ENCODE results near the gene PIK3CB. TPM values are rescaled to one million over a fixed set of nuclear protein-coding genes. Genes with fewer than 3 reads are reported as not detected.
"Not testable (repeated sequence)": the region's sequence is repeated elsewhere in the genome, so short reads cannot be mapped to it uniquely, and the experiment has no call there.

PIK3CB gene
- total RNA-seq, 6 experiments from 2014 or later: 12.6 to 18.3 (median 15.8) TPM

DNA sequence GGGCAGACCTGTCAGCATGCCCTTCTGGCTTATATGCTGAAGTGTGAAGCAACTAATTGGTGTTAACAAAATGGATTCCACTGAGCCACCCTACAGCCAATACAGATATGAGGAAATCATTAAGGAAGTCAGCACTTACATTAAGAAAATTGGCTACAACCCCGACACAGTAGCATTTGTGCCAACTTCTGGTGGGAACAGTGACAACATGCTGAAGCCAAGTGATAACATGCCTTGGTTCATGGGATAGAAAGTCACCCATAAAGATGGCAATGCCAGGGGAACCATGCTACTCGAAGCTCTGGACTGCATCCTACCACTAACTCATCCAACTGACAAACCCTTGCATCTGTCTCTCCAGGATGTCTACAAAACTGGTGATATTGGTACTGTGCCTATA lies 9.4 kb downstream of the PIK3CB start:
- Mint-ChIP-seq H3K4me3 (no peak overlapping the region), H3K9me3 (no peaks in the 10 kb centered on the region), H3K27me3 (ENCODE audit: insufficient read depth) (no peaks in the 10 kb centered on the region), H3K27ac (no peak overlapping the region), H3K36me3 (ENCODE audit: low read depth) (peaks cover 11% of the 10 kb centered on the region), H3K4me1 (ENCODE audit: low read depth) (peaks cover 20% of the 10 kb centered on the region)
- DNase-seq: no peak
- TF ChIP-seq, protein P1, sequence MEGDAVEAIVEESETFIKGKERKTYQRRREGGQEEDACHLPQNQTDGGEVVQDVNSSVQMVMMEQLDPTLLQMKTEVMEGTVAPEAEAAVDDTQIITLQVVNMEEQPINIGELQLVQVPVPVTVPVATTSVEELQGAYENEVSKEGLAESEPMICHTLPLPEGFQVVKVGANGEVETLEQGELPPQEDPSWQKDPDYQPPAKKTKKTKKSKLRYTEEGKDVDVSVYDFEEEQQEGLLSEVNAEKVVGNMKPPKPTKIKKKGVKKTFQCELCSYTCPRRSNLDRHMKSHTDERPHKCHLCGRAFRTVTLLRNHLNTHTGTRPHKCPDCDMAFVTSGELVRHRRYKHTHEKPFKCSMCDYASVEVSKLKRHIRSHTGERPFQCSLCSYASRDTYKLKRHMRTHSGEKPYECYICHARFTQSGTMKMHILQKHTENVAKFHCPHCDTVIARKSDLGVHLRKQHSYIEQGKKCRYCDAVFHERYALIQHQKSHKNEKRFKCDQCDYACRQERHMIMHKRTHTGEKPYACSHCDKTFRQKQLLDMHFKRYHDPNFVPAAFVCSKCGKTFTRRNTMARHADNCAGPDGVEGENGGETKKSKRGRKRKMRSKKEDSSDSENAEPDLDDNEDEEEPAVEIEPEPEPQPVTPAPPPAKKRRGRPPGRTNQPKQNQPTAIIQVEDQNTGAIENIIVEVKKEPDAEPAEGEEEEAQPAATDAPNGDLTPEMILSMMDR (IDR thresholded peaks at IDR 0.05): no peak

DNA sequence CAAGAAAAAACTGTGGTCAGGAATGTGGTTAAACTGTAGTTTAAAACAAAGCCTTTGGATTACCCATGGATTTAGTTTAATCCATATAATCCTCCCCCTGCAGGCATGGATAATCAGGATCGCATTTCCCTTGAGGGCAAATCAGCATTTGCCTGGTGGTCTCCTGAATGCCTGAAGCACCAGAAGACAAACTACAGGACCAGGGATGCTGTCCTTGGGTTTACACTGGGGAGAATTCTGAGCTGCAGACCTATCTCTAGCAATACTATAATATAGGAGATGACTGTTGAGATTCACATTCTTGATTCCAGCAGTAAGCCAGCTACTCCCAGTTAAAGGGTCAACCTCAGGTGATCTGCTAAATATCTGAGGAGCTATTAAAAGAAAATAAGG lies 10.6 kb downstream of the PIK3CB start:
- H3K36me3 Mint-ChIP-seq (ENCODE audit: low read depth): peaks cover 7% of the 10 kb centered on the region
- H3K4me3 Mint-ChIP-seq: no peak overlapping the region; the same call in 1 of the 2 replicates
- TF ChIP-seq, protein P1 (IDR thresholded peaks at IDR 0.05): no peak
- H3K27ac Mint-ChIP-seq: peak overlapping the region; percentile 31; the same call in 1 of the 2 replicates
- no peaks in the 10 kb centered on the region for H3K9me3 Mint-ChIP-seq
- DNase-seq: no peak
- H3K27me3 Mint-ChIP-seq (ENCODE audit: insufficient read depth): no peaks in the 10 kb centered on the region
- H3K4me1 Mint-ChIP-seq (ENCODE audit: low read depth): peaks cover 16% of the 10 kb centered on the region

DNA sequence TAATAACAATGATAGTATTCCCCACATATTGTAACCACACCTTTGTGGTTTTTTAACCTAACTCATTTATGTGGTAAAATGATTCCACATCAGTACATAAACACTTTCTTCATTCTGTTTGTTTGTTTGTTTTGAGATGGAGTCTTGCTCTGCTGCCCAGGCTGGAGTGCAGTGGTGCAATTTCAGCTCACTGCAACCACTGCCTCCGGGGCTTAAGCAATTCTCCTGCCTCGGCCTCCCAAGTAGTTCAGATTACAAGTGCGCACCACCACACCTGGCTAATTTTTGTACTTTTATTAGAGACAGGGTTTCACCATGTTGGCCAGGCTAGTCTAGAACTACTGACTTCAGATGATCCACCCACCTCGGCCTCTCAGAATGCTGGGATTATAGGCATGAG lies 14.3 kb downstream of the PIK3CB start:
- H3K27ac Mint-ChIP-seq; H3K36me3 Mint-ChIP-seq (ENCODE audit: low read depth); H3K9me3 Mint-ChIP-seq; DNase-seq; H3K27me3 Mint-ChIP-seq (ENCODE audit: insufficient read depth); H3K4me3 Mint-ChIP-seq: not testable (repeated sequence)
- H3K4me1 Mint-ChIP-seq (ENCODE audit: low read depth): peaks cover 15% of the 10 kb centered on the region

DNA sequence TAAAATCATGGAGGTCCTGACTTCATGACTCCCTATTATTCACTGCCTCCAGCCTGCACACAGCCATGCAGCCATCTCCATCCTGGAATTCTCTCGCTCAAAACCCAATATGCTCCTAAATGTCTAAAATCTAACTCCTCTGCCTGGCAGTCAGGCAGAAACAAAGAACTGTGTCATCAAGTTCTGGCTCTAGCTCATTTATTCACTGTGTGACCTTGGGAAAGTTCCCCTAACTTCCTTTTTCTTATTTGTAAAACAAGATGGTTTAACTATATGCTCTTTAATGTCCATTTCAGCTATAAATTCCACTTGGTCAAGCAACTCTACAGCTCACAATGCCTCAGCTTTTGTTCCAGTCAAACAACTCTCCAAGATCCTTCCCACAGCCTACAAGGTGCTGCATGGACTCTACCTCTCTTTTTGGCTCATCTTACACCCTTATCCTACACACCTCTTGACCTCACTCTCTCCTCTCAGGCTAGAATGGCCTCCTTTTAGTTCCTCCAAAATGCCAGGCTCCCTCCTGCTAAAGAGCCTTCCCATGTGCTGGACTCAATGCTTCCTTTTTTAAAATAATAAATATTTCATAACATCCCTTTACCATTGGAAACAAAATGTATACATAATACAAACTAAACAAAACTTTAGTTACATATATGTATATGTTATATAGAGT lies 16.4 kb downstream of the PIK3CB start:
- TF ChIP-seq, protein P1 (IDR thresholded peaks at IDR 0.05): no peak

DNA sequence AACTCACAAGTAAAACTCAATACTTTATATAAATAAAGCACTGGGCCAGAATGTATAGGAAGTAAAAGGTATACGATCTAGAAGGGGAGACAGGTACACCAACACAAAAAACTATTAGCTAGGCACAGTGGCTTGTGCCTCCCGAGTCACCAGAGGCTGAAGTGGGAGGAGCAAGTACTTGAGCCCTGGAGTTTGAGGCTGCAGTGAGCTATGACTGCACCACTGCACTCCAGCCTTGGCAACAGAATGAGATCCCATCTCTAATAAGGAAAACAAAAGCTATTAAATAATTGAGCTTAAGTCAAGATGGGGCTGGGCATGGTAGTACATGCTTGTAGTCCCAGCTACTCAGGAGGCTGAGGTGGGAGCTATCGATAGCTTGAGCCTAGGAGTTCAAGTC lies 17.0 kb downstream of the PIK3CB start:
- DNase-seq: no peak
- no peaks in the 10 kb centered on the region for H3K27me3 Mint-ChIP-seq (ENCODE audit: insufficient read depth)
- H3K9me3 Mint-ChIP-seq: no peaks in the 10 kb centered on the region
- no peaks in the 10 kb centered on the region for H3K4me1 Mint-ChIP-seq (ENCODE audit: low read depth)
- no peaks in the 10 kb centered on the region for H3K36me3 Mint-ChIP-seq (ENCODE audit: low read depth)
- TF ChIP-seq, protein P1 (IDR thresholded peaks at IDR 0.05): no peak
- H3K27ac Mint-ChIP-seq: no peak overlapping the region
- H3K4me3 Mint-ChIP-seq: no peak overlapping the region

More for the DNA sequence above, 16.4 kb downstream of the PIK3CB start:
- no peak overlapping the region for H3K4me3 Mint-ChIP-seq
- no peaks in the 10 kb centered on the region for H3K36me3 Mint-ChIP-seq (ENCODE audit: low read depth)
- peaks cover 2% of the 10 kb centered on the region; the same call in 1 of the 2 replicates for H3K4me1 Mint-ChIP-seq (ENCODE audit: low read depth)
- H3K9me3 Mint-ChIP-seq: no peaks in the 10 kb centered on the region
- H3K27ac Mint-ChIP-seq: no peak overlapping the region
- no peaks in the 10 kb centered on the region for H3K27me3 Mint-ChIP-seq (ENCODE audit: insufficient read depth)
- DNase-seq: no peak

DNA sequence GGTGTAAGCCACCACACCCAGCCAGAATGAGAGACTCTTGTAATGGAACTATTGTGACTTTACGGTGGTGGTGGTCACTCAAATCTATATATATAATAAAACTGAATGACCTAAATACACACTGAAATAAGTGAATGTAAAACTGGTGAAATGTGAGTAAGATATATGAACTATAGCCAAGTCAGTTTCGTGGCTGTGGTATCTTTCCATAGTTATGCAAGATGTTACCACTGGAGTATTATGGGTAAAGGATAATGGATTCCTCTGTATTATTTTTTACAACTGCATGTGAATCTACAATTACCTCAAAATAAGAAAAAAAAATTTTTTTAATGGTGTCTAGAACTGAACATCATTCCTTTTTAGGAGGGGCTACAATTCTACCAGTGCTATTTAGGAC lies 21.9 kb downstream of the PIK3CB start:
- DNase-seq: no peak
- Mint-ChIP-seq H3K36me3 (ENCODE audit: low read depth) (no peaks in the 10 kb centered on the region), H3K9me3 (no peaks in the 10 kb centered on the region), H3K27me3 (ENCODE audit: insufficient read depth) (no peaks in the 10 kb centered on the region), H3K4me3 (no peak overlapping the region), H3K4me1 (ENCODE audit: low read depth) (no peaks in the 10 kb centered on the region), H3K27ac (no peak overlapping the region)
- TF ChIP-seq, protein P1 (IDR thresholded peaks at IDR 0.05): no peak

All from HFFc6 (cell line).